RWPE1 (cell line): Measurements from ENCODE around the gene TMEM94.

Experiments used
- CTCF ChIA-PET: fragments of 350-600 bp; sonication (Branson Sonifier 250); formaldehyde crosslinking; extraction: SDS; loops from one replicate; lab custom pipeline; 2021; lab: Yijun Ruan, JAX
- POLR2A ChIA-PET: fragments of 400-600 bp; formaldehyde crosslinking; extraction: SDS; loops from one replicate; lab custom pipeline; 2020; ENCODE audit warnings: antibody characterized with exemption; ENCODE audit not compliant: low non-redundant PET; lab: Yijun Ruan, JAX
- DNase-seq: peaks from one replicate; pipeline ENCODE4 v3.0.0; 2012; ENCODE audit warnings: low spot score
- H3K27ac ChIP-seq: fragments of 450-650 bp; 2 replicates; pipeline ENCODE4 v1.5.1; 2017
- CTCF ChIP-seq: fragments of 450-650 bp; conservative IDR thresholded peaks from 2 replicates; pipeline ENCODE4 v1.5.1; 2017; ENCODE audit warnings: low read depth, mild to moderate bottlenecking

TMEM94 gene

GRCh38 chr17:75414488-75414887 lies 41.9 kb upstream of the TMEM94 start:
- ChIA-PET CTCF (no interaction called here), POLR2A (no interaction called here)
- no peak overlapping the region for H3K27ac ChIP-seq
- no peak for DNase-seq
- TF ChIP-seq CTCF = no peak

DNA sequence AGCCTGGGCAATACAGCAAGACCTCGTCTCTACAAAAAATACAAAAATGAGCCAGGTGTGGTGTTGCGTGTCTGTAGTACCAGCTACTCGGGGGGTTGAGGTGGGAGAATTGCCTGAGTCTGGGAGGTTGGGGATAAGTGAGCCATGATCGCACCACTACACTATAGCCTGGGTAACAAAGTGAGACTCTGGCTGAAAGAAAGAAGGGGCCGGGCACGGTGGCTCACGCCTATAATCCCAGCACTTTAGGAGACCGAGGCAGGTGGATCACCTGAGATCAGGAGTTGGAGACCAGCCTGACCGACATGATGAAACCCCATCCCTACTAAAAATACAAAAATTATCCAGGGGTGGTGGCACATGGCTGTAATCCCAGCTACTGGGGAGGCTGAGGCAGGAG lies 40.4 kb upstream of the TMEM94 start:
- ChIA-PET CTCF (no interaction called here), POLR2A (no interaction called here)
- no peak for TF ChIP-seq CTCF
- H3K27ac ChIP-seq = no peak overlapping the region
- no peak for DNase-seq

DNA sequence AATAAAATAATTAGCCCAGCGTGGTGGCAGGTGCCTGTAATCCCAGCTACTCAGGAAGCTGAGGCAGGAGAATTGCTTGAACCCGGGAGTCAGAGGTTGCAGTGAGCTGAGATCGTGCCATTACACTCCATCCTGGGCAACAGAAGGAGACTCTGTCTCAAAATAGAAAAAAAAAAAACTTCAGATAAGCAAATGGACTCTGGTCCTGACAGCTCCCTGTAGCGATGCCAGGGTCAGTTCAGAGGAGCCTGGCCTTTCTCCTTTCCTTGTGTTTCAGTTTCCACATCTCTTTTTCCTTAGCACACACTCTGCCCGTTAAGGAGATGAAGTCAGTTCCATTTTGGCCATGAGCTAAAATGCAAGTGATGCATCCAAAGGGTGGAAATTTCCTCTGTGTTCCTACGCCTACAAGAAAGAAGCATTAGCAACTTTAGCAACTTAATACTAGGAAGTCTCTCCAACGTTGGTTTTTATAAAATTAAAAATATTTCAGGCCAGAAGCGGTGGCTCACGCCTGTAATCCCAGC lies 39.3 kb upstream of the TMEM94 start:
- no peak overlapping the region for H3K27ac ChIP-seq
- POLR2A ChIA-PET = no interaction called here
- CTCF ChIA-PET = interaction anchor here (0.6 to 0.9 kb wide), 2 partner anchors 145 to 147 kb away, joined by 3 to 6 read pairs; no protein-coding TSS in a partner anchor
- no peak for DNase-seq
- TF ChIP-seq CTCF = no peak

GRCh38 chr17:75418531-75418930 lies 37.9 kb upstream of the TMEM94 start:
- CTCF ChIA-PET = interaction anchor here (0.6 kb wide), 1 partner anchor 347 kb away, joined by 5 read pairs; no protein-coding TSS in a partner anchor
- POLR2A ChIA-PET = no interaction called here
- TF ChIP-seq CTCF = no peak
- no peak for DNase-seq
- H3K27ac ChIP-seq = no peak overlapping the region

GRCh38 chr17:75428543-75429469 lies 27.6 kb upstream of the TMEM94 start:
- CTCF ChIA-PET = no interaction called here
- peak; percentile 62 for DNase-seq
- POLR2A ChIA-PET = interaction anchor here (0.7 kb wide), 1 partner anchor 31 kb away, joined by 3 read pairs; no protein-coding TSS in a partner anchor
- TF ChIP-seq CTCF = no peak
- H3K27ac ChIP-seq = peak overlapping the region; percentile 73

GRCh38 chr17:75430159-75430974 lies 26.1 kb upstream of the TMEM94 start:
- POLR2A ChIA-PET = no interaction called here
- H3K27ac ChIP-seq = no peak overlapping the region
- TF ChIP-seq CTCF = no peak
- no peak for DNase-seq
- CTCF ChIA-PET = interaction anchor here (0.7 kb wide), 1 partner anchor 552 kb away, joined by 3 read pairs; no protein-coding TSS in a partner anchor
